HG02610 (cell line): ENCODE results near the gene RANBP9.

Source experiments
- ATAC-seq: cut with Tn5 transposase; IDR thresholded peaks from one replicate; pipeline ENCODE4 v1.9.1; 2021; ENCODE audit warnings: mild to moderate bottlenecking, moderate library complexity; ENCODE audit not compliant: unreplicated experiment

The RANBP9 gene

GRCh38 chr6:13572951-13573654, 138.5 kb downstream of the RANBP9 start:
- no peak for ATAC-seq

- no peak for ATAC-seq
These were observed 139.4 kb downstream of the RANBP9 start for GRCh38 chr6:13572240-13572639.
